Keratinocyte (primary cell): ENCODE measurements around the gene LAMA2. TPM values are rescaled to one million over a fixed set of nuclear protein-coding genes. Genes with fewer than 3 reads are reported as not detected.

ENCODE experiments used
- DNase-seq: peaks from one replicate; pipeline ENCODE4 v3.0.0-alpha.2; 2011; ENCODE audit warnings: low read depth, missing footprints, low spot score
- FAIRE-seq: peaks from 2 replicates; lab custom pipeline; 2011; peaks lifted over from hg19 to GRCh38; lab: Jason Lieb, UNC
- H2AFZ ChIP-seq: 2 replicates; pipeline ENCODE4 v1.6.0; 2012; ENCODE audit warnings: low read length, control low read depth, inconsistent platforms; ENCODE audit not compliant: control insufficient read depth
- H3K27ac ChIP-seq: 2 replicates; pipeline ENCODE4 v1.5.1; 2011; ENCODE audit warnings: low read length; ENCODE audit not compliant: control insufficient read depth, insufficient read depth
- H3K27me3 ChIP-seq: 3 replicates; pipeline ENCODE4 v1.6.0; 2011; ENCODE audit warnings: low read length; ENCODE audit not compliant: control insufficient read depth, insufficient read depth; ENCODE audit errors: extremely low read depth
- H3K36me3 ChIP-seq, 2 experiments: 2 replicates in 1 of 2; 3 replicates in 1 of 2; pipeline ENCODE4 v1.5.1; 2011; ENCODE audit warnings: low read length in 2 of 2, mild to moderate bottlenecking in 1 of 2; ENCODE audit not compliant: control insufficient read depth in 2 of 2, insufficient read depth in 2 of 2; ENCODE audit errors: extremely low read depth in 1 of 2
- H3K4me1 ChIP-seq: 3 replicates; pipeline ENCODE4 v1.5.1; 2011; ENCODE audit warnings: low read length; ENCODE audit not compliant: control insufficient read depth, insufficient read depth; ENCODE audit errors: extremely low read depth
- H3K4me2 ChIP-seq: 3 replicates; pipeline ENCODE4 v1.6.0; 2011; ENCODE audit warnings: low read depth, low read length; ENCODE audit not compliant: control insufficient read depth, insufficient read depth; ENCODE audit errors: extremely low read depth
- H3K4me3 ChIP-seq, 3 experiments: fragments of 200-600 bp in 1 of 3; sonication (generic) in 1 of 3; 2 replicates in 2 of 3; 3 replicates in 1 of 3; pipeline ENCODE4 v1.5.1; 2011 to 2016; ENCODE audit warnings: low read length in 3 of 3, mild to moderate bottlenecking in 3 of 3, control low read depth in 2 of 3, inconsistent platforms in 1 of 3, low read depth in 1 of 3, mixed read lengths in 1 of 3, mixed run types in 1 of 3, moderate library complexity in 1 of 3; ENCODE audit not compliant: control insufficient read depth in 2 of 3, insufficient read depth in 2 of 3; ENCODE audit errors: extremely low read depth in 1 of 3
- H3K79me2 ChIP-seq: 2 replicates; pipeline ENCODE4 v1.6.0; 2012; ENCODE audit warnings: low read length; ENCODE audit not compliant: control insufficient read depth, insufficient read depth
- H3K9ac ChIP-seq: 3 replicates; pipeline ENCODE4 v1.6.0; 2011; ENCODE audit warnings: low read length; ENCODE audit not compliant: control insufficient read depth, insufficient read depth; ENCODE audit errors: extremely low read depth
- H3K9me1 ChIP-seq: 3 replicates; pipeline ENCODE4 v1.6.0; 2011; ENCODE audit warnings: low read length; ENCODE audit not compliant: control insufficient read depth, insufficient read depth; ENCODE audit errors: extremely low read depth
- H3K9me3 ChIP-seq: 2 replicates; pipeline ENCODE4 v1.5.1; 2012; ENCODE audit warnings: low read depth, low read length; ENCODE audit not compliant: control insufficient read depth
- H4K20me1 ChIP-seq: 3 replicates; pipeline ENCODE4 v1.6.0; 2011; ENCODE audit warnings: low read length; ENCODE audit not compliant: control insufficient read depth, insufficient read depth; ENCODE audit errors: extremely low read depth
- CTCF ChIP-seq, 3 experiments: IDR thresholded peaks in 1 of 3; conservative IDR thresholded peaks in 1 of 3; optimal IDR thresholded peaks in 1 of 3; 2 replicates in 2 of 3; 3 replicates in 1 of 3; pipeline versions ENCODE3 to v1.5.1; 2011; ENCODE audit warnings: low read length in 3 of 3, mild to moderate bottlenecking in 3 of 3, moderate library complexity in 2 of 3, control low read depth in 1 of 3, inconsistent platforms in 1 of 3; ENCODE audit not compliant: insufficient read depth in 2 of 3; ENCODE audit errors: extremely low read depth in 1 of 3
- EZH2 ChIP-seq: IDR thresholded peaks from one replicate; pipeline ENCODE4 v1.6.1; 2012; ENCODE audit warnings: inconsistent platforms, mild to moderate bottlenecking, low read length, moderate library complexity
- dilution Hi-C: fragments of 300-500 bp; cut with MboI; formaldehyde crosslinking; loops from one replicate; pipeline ENCODE4 v1.7.0; 2020; ENCODE audit warnings: low sequenced_read_pairs; ENCODE audit not compliant: extremely low pct_ligation_motif_present
- polyA plus RNA-seq, 5 experiments: library from polyadenylated mRNA; depleted of rRNA in 3 of 5; stranded (reverse) in 3 of 5; stranded (forward) in 1 of 5; unstranded in 1 of 5; fragments of >200 nt; gene quantifications; 1 replicate in 1 of 5; 2 replicates in 3 of 5; 3 replicates in 1 of 5; pipeline versions ENCODE4 v1.2.1 to v1.2.3, GENCODE V29; 2011 to 2012; ENCODE audit warnings: missing spikeins in 2 of 5, low read depth in 1 of 5, low replicate concordance in 1 of 5

The LAMA2 gene
- polyA plus RNA-seq, 1 donor (not counting 4 experiments of a cell fraction or from before 2014, with no cell fraction given), result 1.4 TPM

GRCh38 chr6:129033180-129033579, 150.2 kb downstream of the LAMA2 start:
- H3K4me2 ChIP-seq, result no peak overlapping the region
- H3K27ac ChIP-seq, result no peak overlapping the region
- no peaks in the 10 kb centered on the region for H3K4me1 ChIP-seq
- no peaks in the 10 kb centered on the region for H3K79me2 ChIP-seq
- H3K9me1 ChIP-seq, result no peaks in the 10 kb centered on the region
- H3K36me3 ChIP-seq, result no peaks in the 10 kb centered on the region
- H3K9ac ChIP-seq, result no peak overlapping the region
- no peak for FAIRE-seq
- dilution Hi-C loops, result no loop called here
- no peak for TF ChIP-seq EZH2
- no peak for TF ChIP-seq CTCF (optimal IDR thresholded peaks at IDR 0.05 in 1 of 3, IDR thresholded peaks at IDR 0.05 in 1 of 3, conservative IDR thresholded peaks at IDR 0.05 in 1 of 3; ENCODE audit: extremely low read depth in 1 of 3, insufficient read depth in 2 of 3, low read length in 3 of 3)
- H3K9me3 ChIP-seq, result no peaks in the 10 kb centered on the region
- no peaks in the 10 kb centered on the region for H3K27me3 ChIP-seq
- H4K20me1 ChIP-seq, result no peaks in the 10 kb centered on the region
- H2AFZ ChIP-seq, result no peak overlapping the region
- DNase-seq, result no peak
- no peak overlapping the region for H3K4me3 ChIP-seq

- no peaks in the 10 kb centered on the region for H3K9me1 ChIP-seq
- TF ChIP-seq EZH2 (no peak), CTCF (optimal IDR thresholded peaks at IDR 0.05 in 1 of 3, IDR thresholded peaks at IDR 0.05 in 1 of 3, conservative IDR thresholded peaks at IDR 0.05 in 1 of 3; ENCODE audit: extremely low read depth in 1 of 3, insufficient read depth in 2 of 3, low read length in 3 of 3) (no peak)
- no peaks in the 10 kb centered on the region for H3K27me3 ChIP-seq
- dilution Hi-C loops, result no loop called here
- no peak overlapping the region for H2AFZ ChIP-seq
- H3K4me3 ChIP-seq, result no peak overlapping the region
- H3K4me2 ChIP-seq, result no peak overlapping the region
- no peak overlapping the region for H3K27ac ChIP-seq
- no peaks in the 10 kb centered on the region for H3K9me3 ChIP-seq
- H3K4me1 ChIP-seq, result no peaks in the 10 kb centered on the region
- no peak overlapping the region for H3K9ac ChIP-seq
- FAIRE-seq (no peak), DNase-seq (no peak)
- no peaks in the 10 kb centered on the region for H3K79me2 ChIP-seq
- H3K36me3 ChIP-seq, result no peaks in the 10 kb centered on the region
- H4K20me1 ChIP-seq, result no peaks in the 10 kb centered on the region
Measured at GRCh38 chr6:129033581-129033980, 150.6 kb downstream of the LAMA2 start.
